OCI-LY7 (cell line): Measurements from ENCODE around the gene RBM47. TPM values are rescaled to one million over a fixed set of nuclear protein-coding genes. Genes with fewer than 3 reads are reported as not detected.

Source experiments
- BruUV-seq: library from RNA; stranded (reverse); fragments of 400-500 nt; replicated peaks from 2 replicates; lab custom pipeline; 2021; lab: Mats Ljungman, UMichigan
- CTCF ChIA-PET: fragments of 300-600 bp; sonication (Branson Sonifier 250); formaldehyde crosslinking; loops from one replicate; lab custom pipeline; 2022; ENCODE audit warnings: antibody characterized with exemption; ENCODE audit not compliant: unreplicated experiment; lab: Charles Lee
- POLR2A ChIA-PET: fragments of 300-600 bp; sonication (Branson Sonifier 250); formaldehyde crosslinking; loops from one replicate; lab custom pipeline; 2022; ENCODE audit warnings: antibody characterized with exemption; lab: Charles Lee
- DNase-seq: peaks from one replicate; pipeline ENCODE4 v3.0.0-alpha.2; 2015; ENCODE audit warnings: low spot score
- H2AFZ ChIP-seq: fragments of 200-600 bp; sonication (generic), shearing (Covaris generic); 2 replicates; pipeline ENCODE4 v1.6.1; 2014; ENCODE audit warnings: mild to moderate bottlenecking, antibody characterized with exemption, low read length, moderate library complexity
- H3K27ac ChIP-seq: fragments of 200-600 bp; sonication (generic); 2 replicates; pipeline ENCODE4 v1.5.1; 2014; ENCODE audit warnings: mixed run types, low read depth, mild to moderate bottlenecking, moderate library complexity, low read length, inconsistent platforms; ENCODE audit not compliant: poor library complexity, severe bottlenecking
- H3K36me3 ChIP-seq: fragments of 200-600 bp; sonication (generic); 2 replicates; pipeline ENCODE4 v1.6.1; 2014; ENCODE audit warnings: mild to moderate bottlenecking, antibody characterized with exemption, low read length, moderate library complexity, mixed read lengths; ENCODE audit not compliant: insufficient read depth
- H3K4me1 ChIP-seq: fragments of 200-600 bp; sonication (generic); 2 replicates; pipeline ENCODE4 v1.5.1; 2014; ENCODE audit warnings: mild to moderate bottlenecking, low read length; ENCODE audit not compliant: insufficient read depth, poor library complexity, severe bottlenecking
- H3K4me2 ChIP-seq: fragments of 200-600 bp; sonication (generic); 2 replicates; pipeline ENCODE4 v1.6.1; 2014; ENCODE audit warnings: mild to moderate bottlenecking, low read length
- H3K4me3 ChIP-seq: fragments of 200-600 bp; sonication (generic); 2 replicates; pipeline ENCODE4 v1.5.1; 2014; ENCODE audit warnings: mild to moderate bottlenecking, low read depth, low read length; ENCODE audit not compliant: poor library complexity, severe bottlenecking
- H3K79me2 ChIP-seq: fragments of 200-600 bp; sonication (generic); 2 replicates; pipeline ENCODE4 v1.6.1; 2016; ENCODE audit warnings: low read depth, mild to moderate bottlenecking, low read length, moderate library complexity, mixed read lengths; ENCODE audit not compliant: insufficient read depth
- H3K9me2 ChIP-seq: fragments of 200-600 bp; sonication (generic); 2 replicates; pipeline ENCODE4 v1.6.1; 2016; ENCODE audit warnings: mild to moderate bottlenecking, low read length, mixed read lengths; ENCODE audit not compliant: insufficient read depth
- H3K9me3 ChIP-seq: fragments of 200-600 bp; sonication (generic); 2 replicates; pipeline ENCODE4 v1.6.1; 2014; ENCODE audit warnings: mild to moderate bottlenecking, mixed run types, low read length, mixed read lengths
- H4K20me1 ChIP-seq: fragments of 200-600 bp; sonication (generic); 2 replicates; pipeline ENCODE4 v1.6.1; 2014; ENCODE audit warnings: mild to moderate bottlenecking, antibody characterized with exemption, low read length, moderate library complexity, mixed read lengths; ENCODE audit not compliant: insufficient read depth
- EZH2phosphoT487 ChIP-seq: fragments of 200-600 bp; sonication (generic); IDR thresholded peaks from 2 replicates; pipeline ENCODE4 v1.6.1; 2018; ENCODE audit warnings: low read depth, borderline replicate concordance, mild to moderate bottlenecking, mixed run types, antibody characterized with exemption, low read length, moderate library complexity, mixed read lengths
- intact Hi-C: fragments of 100-400 bp; cut with micrococcal nuclease; formaldehyde crosslinking; loops from one replicate; pipeline ENCODE4 v1.10.0; 2022; ENCODE audit not compliant: unreplicated experiment
- total RNA-seq, 2 experiments: library from RNA; depleted of rRNA in 1 of 2; stranded (reverse); fragments of >200 nt in 1 of 2; shearing (Covaris generic) in 1 of 2; gene quantifications; 2 replicates each; pipeline ENCODE4 v1.2.3, GENCODE V29; 2014 to 2022
- TF ChIP-seq, protein P1 (sequence below): fragments of 200-600 bp; sonication (generic); conservative IDR thresholded peaks from 2 replicates; pipeline ENCODE4 v1.5.1; 2014; ENCODE audit warnings: mild to moderate bottlenecking, antibody characterized with exemption, low read length, moderate library complexity, mixed read lengths

The RBM47 gene
- total RNA-seq, 2 experiments from 2014 or later = 5.3 to 14.2 TPM

- H3K9me2 ChIP-seq = no peaks in the 10 kb centered on the region
- H3K4me3 ChIP-seq = no peak overlapping the region
- ChIA-PET POLR2A (no interaction called here), CTCF (no interaction called here)
- H3K79me2 ChIP-seq = no peaks in the 10 kb centered on the region
- no TSS peak for BruUV-seq
- H3K9me3 ChIP-seq = no peaks in the 10 kb centered on the region
- intact Hi-C loops = no loop called here
- no peak overlapping the region for H2AFZ ChIP-seq
- H3K4me2 ChIP-seq = no peak overlapping the region
- TF ChIP-seq, protein P1, sequence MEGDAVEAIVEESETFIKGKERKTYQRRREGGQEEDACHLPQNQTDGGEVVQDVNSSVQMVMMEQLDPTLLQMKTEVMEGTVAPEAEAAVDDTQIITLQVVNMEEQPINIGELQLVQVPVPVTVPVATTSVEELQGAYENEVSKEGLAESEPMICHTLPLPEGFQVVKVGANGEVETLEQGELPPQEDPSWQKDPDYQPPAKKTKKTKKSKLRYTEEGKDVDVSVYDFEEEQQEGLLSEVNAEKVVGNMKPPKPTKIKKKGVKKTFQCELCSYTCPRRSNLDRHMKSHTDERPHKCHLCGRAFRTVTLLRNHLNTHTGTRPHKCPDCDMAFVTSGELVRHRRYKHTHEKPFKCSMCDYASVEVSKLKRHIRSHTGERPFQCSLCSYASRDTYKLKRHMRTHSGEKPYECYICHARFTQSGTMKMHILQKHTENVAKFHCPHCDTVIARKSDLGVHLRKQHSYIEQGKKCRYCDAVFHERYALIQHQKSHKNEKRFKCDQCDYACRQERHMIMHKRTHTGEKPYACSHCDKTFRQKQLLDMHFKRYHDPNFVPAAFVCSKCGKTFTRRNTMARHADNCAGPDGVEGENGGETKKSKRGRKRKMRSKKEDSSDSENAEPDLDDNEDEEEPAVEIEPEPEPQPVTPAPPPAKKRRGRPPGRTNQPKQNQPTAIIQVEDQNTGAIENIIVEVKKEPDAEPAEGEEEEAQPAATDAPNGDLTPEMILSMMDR = no peak
- no peak for TF ChIP-seq EZH2phosphoT487
- no peaks in the 10 kb centered on the region for H3K36me3 ChIP-seq
- H3K4me1 ChIP-seq = peaks cover 5% of the 10 kb centered on the region
- DNase-seq = no peak
- no peak overlapping the region for H3K27ac ChIP-seq
- H4K20me1 ChIP-seq = no peaks in the 10 kb centered on the region
These were observed 16.2 kb downstream of the RBM47 start for GRCh38 chr4:40613456-40613855.

GRCh38 chr4:40612831-40613230 lies 16.8 kb downstream of the RBM47 start:
- H4K20me1 ChIP-seq = no peaks in the 10 kb centered on the region
- POLR2A ChIA-PET = interaction anchor here (0.6 to 1.3 kb wide), 3 partner anchors 12 to 20 kb away, joined by 3 to 5 read pairs (median 4); no protein-coding TSS in a partner anchor

DNA sequence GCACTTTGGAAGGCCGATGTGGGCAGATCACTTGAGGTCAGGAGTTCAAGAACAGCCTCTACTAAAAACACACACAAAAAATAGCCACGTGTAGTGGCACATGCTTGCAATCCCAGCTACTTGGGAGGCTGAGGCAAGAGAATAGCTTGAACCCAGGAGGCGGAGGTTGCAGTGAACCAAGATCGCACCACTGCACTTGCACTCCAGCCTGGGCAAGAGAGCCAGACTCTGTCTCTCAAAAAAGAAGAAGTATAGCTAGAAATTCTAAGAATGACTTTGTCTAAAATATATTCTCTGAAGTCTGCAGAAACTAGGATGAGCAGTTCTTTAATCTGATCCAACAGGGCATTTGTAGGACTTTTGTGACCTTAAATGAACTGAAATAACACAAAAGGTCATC lies 17.4 kb downstream of the RBM47 start:
- no peak for TF ChIP-seq EZH2phosphoT487
- TF ChIP-seq, protein P1 = no peak
- intact Hi-C loops = no loop called here
- Histone ChIP-seq H3K4me1 (peaks cover 5% of the 10 kb centered on the region), H3K36me3 (no peaks in the 10 kb centered on the region), H2AFZ (no peak overlapping the region), H3K4me2 (no peak overlapping the region), H3K4me3 (no peak overlapping the region), H3K27ac (no peak overlapping the region), H3K9me3 (no peaks in the 10 kb centered on the region), H3K79me2 (no peaks in the 10 kb centered on the region), H4K20me1 (no peaks in the 10 kb centered on the region), H3K9me2 (no peaks in the 10 kb centered on the region)
- POLR2A ChIA-PET = interaction anchor here (0.6 to 1.3 kb wide), 3 partner anchors 12 to 21 kb away, joined by 3 to 5 read pairs (median 4); no protein-coding TSS in a partner anchor
- DNase-seq = no peak
- BruUV-seq = no TSS peak
- CTCF ChIA-PET = no interaction called here

More at GRCh38 chr4:40612831-40613230, 16.8 kb downstream of the RBM47 start:
- TF ChIP-seq EZH2phosphoT487 = no peak
- TF ChIP-seq, protein P1 = no peak
- no peaks in the 10 kb centered on the region for H3K36me3 ChIP-seq
- DNase-seq = no peak
- no TSS peak for BruUV-seq
- H3K4me2 ChIP-seq = no peak overlapping the region
- H3K4me1 ChIP-seq = peaks cover 5% of the 10 kb centered on the region
- no peaks in the 10 kb centered on the region for H3K9me2 ChIP-seq
- intact Hi-C loops = no loop called here
- H3K4me3 ChIP-seq = no peak overlapping the region
- H2AFZ ChIP-seq = no peak overlapping the region
- no peaks in the 10 kb centered on the region for H3K79me2 ChIP-seq
- no peaks in the 10 kb centered on the region for H3K9me3 ChIP-seq
- H3K27ac ChIP-seq = no peak overlapping the region
- CTCF ChIA-PET = no interaction called here
